Effector CD8-positive, alpha-beta T cell (primary cell): Measurements from ENCODE around the gene ZNF334.

ENCODE experiments used
- DNase-seq: peaks from one replicate; lab custom pipeline; 2025; lab: John Stamatoyannopoulos, UW
- total RNA-seq, 4 experiments: gene quantifications; one replicate each; lab custom pipeline; 2026; lab: John Stamatoyannopoulos, UW

ZNF334 gene
- total RNA-seq: 0 to 0.73 (median 0.22) reads per million in 4 experiments

- DNase-seq: no peak
Measured at GRCh38 chr20:46512943-46513844, at the start of gene ZNF334. TSS of gene ZNF334 (minus strand) at chr20:46513559. CDS start at chr20:46512102, 1,457 bp downstream.

GRCh38 chr20:46562373-46563169, 49.2 kb upstream of the ZNF334 start:
- DNase-seq: peak; percentile 12

GRCh38 chr20:46562009-46562372, 48.6 kb upstream of the ZNF334 start:
- no peak for DNase-seq

- no peak for DNase-seq
Measured at GRCh38 chr20:46559685-46560440, 46.5 kb upstream of the ZNF334 start.

- no peak for DNase-seq
Measured at GRCh38 chr20:46559001-46559400, 45.6 kb upstream of the ZNF334 start.

- DNase-seq: no peak
Measured at GRCh38 chr20:46558511-46558959, 45.2 kb upstream of the ZNF334 start.

GRCh38 chr20:46557231-46557956, 44.0 kb upstream of the ZNF334 start:
- DNase-seq: no peak

GRCh38 chr20:46555370-46555956, 42.1 kb upstream of the ZNF334 start:
- no peak for DNase-seq

- no peak for DNase-seq
Measured at GRCh38 chr20:46554828-46555227, 41.5 kb upstream of the ZNF334 start.

- DNase-seq: no peak
Measured at GRCh38 chr20:46553926-46554325, 40.6 kb upstream of the ZNF334 start.

GRCh38 chr20:46552460-46553420, 39.4 kb upstream of the ZNF334 start:
- DNase-seq: no peak

GRCh38 chr20:46551522-46552381, 38.4 kb upstream of the ZNF334 start:
- no peak for DNase-seq

GRCh38 chr20:46550461-46550860, 37.1 kb upstream of the ZNF334 start, which contains the start of gene OCSTAMP:
TSS of gene OCSTAMP (minus strand) at chr20:46550654. CDS start at chr20:46550560, 94 bp downstream.
- DNase-seq: no peak

GRCh38 chr20:46549188-46549972, 36.0 kb upstream of the ZNF334 start:
- DNase-seq: no peak

GRCh38 chr20:46548688-46549087, 35.3 kb upstream of the ZNF334 start:
- DNase-seq: no peak

- no peak for DNase-seq
Measured at GRCh38 chr20:46547995-46548394, 34.6 kb upstream of the ZNF334 start.

- DNase-seq: no peak
Measured at GRCh38 chr20:46546936-46547335, 33.6 kb upstream of the ZNF334 start.

- DNase-seq: no peak
Measured at GRCh38 chr20:46546298-46546697, 32.9 kb upstream of the ZNF334 start.
